Testis (tissue), 2 donors: ENCODE results near the gene SLC28A3.

Experiments used
- CTCF ChIP-seq, 3 experiments: fragments of 450-650 bp in 2 of 3; fragments of 200-600 bp in 1 of 3; sonication (generic) in 1 of 3; IDR thresholded peaks; one replicate each; pipeline ENCODE4 v1.5.1; 2016 to 2019; ENCODE audit warnings: antibody characterized with exemption in 3 of 3, mild to moderate bottlenecking in 2 of 3, moderate library complexity in 1 of 3
- POLR2A ChIP-seq: fragments of 450-650 bp; IDR thresholded peaks from one replicate; pipeline ENCODE4 v1.6.1; 2017; ENCODE audit warnings: antibody characterized with exemption, mild to moderate bottlenecking, moderate library complexity

- TF ChIP-seq CTCF (IDR thresholded peaks at IDR 0.05) (no peak), POLR2A (no peak)
Observed at GRCh38 chr9:84354035-84354434, 13.5 kb upstream of the SLC28A3 start.
